Fibroblast of lung (primary cell): ENCODE results near the gene NEK9. TPM values are rescaled to one million over a fixed set of nuclear protein-coding genes. Genes with fewer than 3 reads are reported as not detected.
A peak's percentile ranks its signal among the peaks of the same experiment; 100 is the strongest.

Source experiments
- DNase-seq, 2 donors: peaks; one replicate each; pipeline versions ENCODE4 v3.0.0 to v3.0.0-alpha.2; 2010; ENCODE audit warnings: low read depth in 2 of 2
- H2AFZ ChIP-seq: 2 replicates; pipeline ENCODE4 v1.5.1; 2012; ENCODE audit warnings: low read length, control low read depth, inconsistent platforms
- H3K27ac ChIP-seq: 2 replicates; pipeline ENCODE4 v1.5.1; 2011; ENCODE audit warnings: low read length, control low read depth; ENCODE audit not compliant: insufficient read depth
- H3K27me3 ChIP-seq: 2 replicates; pipeline ENCODE4 v1.5.1; 2011; ENCODE audit warnings: mild to moderate bottlenecking, low read length; ENCODE audit not compliant: control insufficient read depth, insufficient read depth
- H3K36me3 ChIP-seq: 2 replicates; pipeline ENCODE4 v1.5.1; 2011; ENCODE audit warnings: low read length; ENCODE audit not compliant: control insufficient read depth, insufficient read depth
- H3K4me1 ChIP-seq: 2 replicates; pipeline ENCODE4 v1.5.1; 2011; ENCODE audit warnings: low read length; ENCODE audit not compliant: control insufficient read depth, insufficient read depth; ENCODE audit errors: extremely low read depth
- H3K4me2 ChIP-seq: 2 replicates; pipeline ENCODE4 v1.5.1; 2011; ENCODE audit warnings: low read length, control low read depth; ENCODE audit not compliant: insufficient read depth; ENCODE audit errors: extremely low read depth
- H3K4me3 ChIP-seq, 4 experiments: fragments of 200-600 bp in 1 of 4; sonication (generic) in 1 of 4; replicated peaks in 1 of 4; 2 replicates each; pipeline ENCODE4 v1.5.1; 2011 to 2016; ENCODE audit warnings: low read length in 4 of 4, low read depth in 3 of 4, mild to moderate bottlenecking in 3 of 4, control low read depth in 2 of 4, inconsistent platforms in 1 of 4, mixed read lengths in 1 of 4; ENCODE audit not compliant: insufficient read depth in 1 of 4; ENCODE audit errors: control extremely low read depth in 1 of 4
- H3K79me2 ChIP-seq: 2 replicates; pipeline ENCODE4 v1.5.1; 2012; ENCODE audit warnings: mild to moderate bottlenecking, low read length, inconsistent platforms; ENCODE audit not compliant: control insufficient read depth, insufficient read depth
- H3K9ac ChIP-seq: 2 replicates; pipeline ENCODE4 v1.5.1; 2011; ENCODE audit warnings: mild to moderate bottlenecking, low read length, control low read depth; ENCODE audit not compliant: insufficient read depth
- H3K9me3 ChIP-seq: 2 replicates; pipeline ENCODE4 v1.5.1; 2012; ENCODE audit warnings: low read depth, low read length; ENCODE audit not compliant: control insufficient read depth, insufficient read depth
- H4K20me1 ChIP-seq: 2 replicates; pipeline ENCODE4 v1.5.1; 2011; ENCODE audit warnings: low read length; ENCODE audit not compliant: control insufficient read depth, insufficient read depth; ENCODE audit errors: extremely low read depth
- EZH2 ChIP-seq: IDR thresholded peaks from 2 replicates; pipeline ENCODE4 v1.5.1; 2012; ENCODE audit warnings: low read length, control low read depth, mild to moderate bottlenecking; ENCODE audit errors: missing control alignments
- polyA plus RNA-seq, 2 donors: library from polyadenylated mRNA; depleted of rRNA in 1 of 2; stranded (reverse) in 1 of 2; unstranded in 1 of 2; fragments of >200 nt; gene quantifications; 2 replicates each; pipeline ENCODE4 v1.2.1, GENCODE V29; 2011 to 2012; ENCODE audit warnings: missing spikeins in 1 of 2
- total RNA-seq: library from RNA; depleted of rRNA; stranded (reverse); fragments of >200 nt; gene quantifications from 2 replicates; pipeline ENCODE4 v1.2.1, GENCODE V29; 2014
- TF ChIP-seq, protein P1 (sequence below), 2 donors: IDR thresholded peaks in 1 of 2; conservative IDR thresholded peaks in 1 of 2; 1 replicate in 1 of 2; 2 replicates in 1 of 2; pipeline ENCODE4 v1.5.1; 2011 to 2012; ENCODE audit warnings: low read length in 2 of 2, control low read depth in 1 of 2, inconsistent platforms in 1 of 2, low read depth in 1 of 2, mild to moderate bottlenecking in 1 of 2

NEK9 gene
- total and polyA plus RNA-seq, 2 donors (not counting 1 experiment from before 2014, with no cell fraction given) = 63.4 to 81.3 TPM

DNA sequence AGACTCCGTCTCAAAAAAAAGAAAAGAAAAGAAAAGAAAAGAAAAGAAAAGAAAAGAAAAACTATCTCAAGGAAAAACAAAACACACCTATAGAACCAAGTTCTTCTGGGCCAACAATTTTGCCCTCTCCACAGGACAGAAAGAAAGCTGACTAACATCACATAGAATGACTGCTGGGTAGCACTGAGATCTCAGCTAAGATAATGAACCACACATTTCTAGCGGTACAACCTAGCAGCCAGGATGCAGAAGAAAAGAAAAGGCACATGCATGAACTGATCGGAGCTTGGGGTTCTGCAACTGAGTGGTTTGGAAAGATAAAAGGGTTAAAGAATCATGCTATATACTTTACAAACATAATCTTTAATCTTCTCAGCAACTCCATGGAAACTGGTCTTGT is 30.1 kb upstream of the NEK9 start:
- Histone ChIP-seq H3K9ac (no peak overlapping the region), H3K36me3 (no peaks in the 10 kb centered on the region), H3K79me2 (peaks cover 21% of the 10 kb centered on the region), H3K27ac (no peak overlapping the region), H3K4me3 (no peak overlapping the region), H3K27me3 (no peaks in the 10 kb centered on the region), H3K9me3 (no peaks in the 10 kb centered on the region), H3K4me2 (no peak overlapping the region), H4K20me1 (no peaks in the 10 kb centered on the region), H2AFZ (no peak overlapping the region), H3K4me1 (no peaks in the 10 kb centered on the region)
- DNase-seq = peak in 1 of 2 donors; percentile 56
- TF ChIP-seq, protein P1, sequence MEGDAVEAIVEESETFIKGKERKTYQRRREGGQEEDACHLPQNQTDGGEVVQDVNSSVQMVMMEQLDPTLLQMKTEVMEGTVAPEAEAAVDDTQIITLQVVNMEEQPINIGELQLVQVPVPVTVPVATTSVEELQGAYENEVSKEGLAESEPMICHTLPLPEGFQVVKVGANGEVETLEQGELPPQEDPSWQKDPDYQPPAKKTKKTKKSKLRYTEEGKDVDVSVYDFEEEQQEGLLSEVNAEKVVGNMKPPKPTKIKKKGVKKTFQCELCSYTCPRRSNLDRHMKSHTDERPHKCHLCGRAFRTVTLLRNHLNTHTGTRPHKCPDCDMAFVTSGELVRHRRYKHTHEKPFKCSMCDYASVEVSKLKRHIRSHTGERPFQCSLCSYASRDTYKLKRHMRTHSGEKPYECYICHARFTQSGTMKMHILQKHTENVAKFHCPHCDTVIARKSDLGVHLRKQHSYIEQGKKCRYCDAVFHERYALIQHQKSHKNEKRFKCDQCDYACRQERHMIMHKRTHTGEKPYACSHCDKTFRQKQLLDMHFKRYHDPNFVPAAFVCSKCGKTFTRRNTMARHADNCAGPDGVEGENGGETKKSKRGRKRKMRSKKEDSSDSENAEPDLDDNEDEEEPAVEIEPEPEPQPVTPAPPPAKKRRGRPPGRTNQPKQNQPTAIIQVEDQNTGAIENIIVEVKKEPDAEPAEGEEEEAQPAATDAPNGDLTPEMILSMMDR (conservative IDR thresholded peaks at IDR 0.05 in 1 of 2, IDR thresholded peaks at IDR 0.05 in 1 of 2; ENCODE audit: low read depth in 1 of 2, low read length in 2 of 2) = no peak
- no peak for TF ChIP-seq EZH2

GRCh38 chr14:75156111-75156510 is 29.3 kb upstream of the NEK9 start:
- H2AFZ ChIP-seq = no peak overlapping the region
- H3K27ac ChIP-seq = no peak overlapping the region
- H3K4me2 ChIP-seq = no peak overlapping the region
- no peaks in the 10 kb centered on the region for H3K9me3 ChIP-seq
- peaks cover 20% of the 10 kb centered on the region for H3K79me2 ChIP-seq
- H4K20me1 ChIP-seq = no peaks in the 10 kb centered on the region
- H3K4me3 ChIP-seq = no peak overlapping the region
- H3K27me3 ChIP-seq = no peaks in the 10 kb centered on the region
- no peak overlapping the region for H3K9ac ChIP-seq
- no peaks in the 10 kb centered on the region for H3K36me3 ChIP-seq
- H3K4me1 ChIP-seq = no peaks in the 10 kb centered on the region
- no peak for DNase-seq
- TF ChIP-seq, protein P1 (conservative IDR thresholded peaks at IDR 0.05 in 1 of 2, IDR thresholded peaks at IDR 0.05 in 1 of 2; ENCODE audit: low read depth in 1 of 2, low read length in 2 of 2) = no peak
- TF ChIP-seq EZH2 = no peak

DNA sequence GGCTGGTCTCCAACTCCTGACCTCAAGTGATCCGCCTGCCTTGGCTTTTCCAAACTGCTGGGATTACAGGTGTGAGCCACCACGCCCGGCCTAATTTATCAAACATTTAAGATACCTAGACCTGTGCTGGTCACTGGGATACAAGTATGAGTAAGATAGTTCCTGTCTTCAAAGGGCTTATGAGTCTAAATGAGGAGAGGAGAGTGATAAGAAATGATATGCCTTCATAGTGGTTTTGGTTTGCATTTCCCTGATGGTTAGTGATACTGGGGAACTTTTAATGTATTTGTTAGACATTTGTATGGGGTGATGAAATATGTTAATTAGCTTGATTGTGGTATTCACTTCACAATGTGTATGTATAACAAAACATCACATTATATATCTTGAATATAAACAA is 28.3 kb upstream of the NEK9 start:
- Histone ChIP-seq H3K4me1 (no peaks in the 10 kb centered on the region), H3K9ac (no peak overlapping the region), H3K9me3 (no peaks in the 10 kb centered on the region), H3K27ac (no peak overlapping the region), H3K36me3 (no peaks in the 10 kb centered on the region), H2AFZ (no peak overlapping the region), H4K20me1 (no peaks in the 10 kb centered on the region), H3K79me2 (peaks cover 19% of the 10 kb centered on the region), H3K27me3 (no peaks in the 10 kb centered on the region), H3K4me2 (no peak overlapping the region), H3K4me3 (no peak overlapping the region)
- TF ChIP-seq, protein P1 (conservative IDR thresholded peaks at IDR 0.05 in 1 of 2, IDR thresholded peaks at IDR 0.05 in 1 of 2; ENCODE audit: low read depth in 1 of 2, low read length in 2 of 2) = no peak
- TF ChIP-seq EZH2 = no peak
- DNase-seq = no peak
